GM21526 (cell line): ENCODE results near the gene SELENOV.

ENCODE experiments used
- ATAC-seq: cut with Tn5 transposase; IDR thresholded peaks from one replicate; pipeline ENCODE4 v1.9.1; 2021; ENCODE audit warnings: moderate library complexity; ENCODE audit not compliant: unreplicated experiment, low FRiP score

SELENOV gene

DNA sequence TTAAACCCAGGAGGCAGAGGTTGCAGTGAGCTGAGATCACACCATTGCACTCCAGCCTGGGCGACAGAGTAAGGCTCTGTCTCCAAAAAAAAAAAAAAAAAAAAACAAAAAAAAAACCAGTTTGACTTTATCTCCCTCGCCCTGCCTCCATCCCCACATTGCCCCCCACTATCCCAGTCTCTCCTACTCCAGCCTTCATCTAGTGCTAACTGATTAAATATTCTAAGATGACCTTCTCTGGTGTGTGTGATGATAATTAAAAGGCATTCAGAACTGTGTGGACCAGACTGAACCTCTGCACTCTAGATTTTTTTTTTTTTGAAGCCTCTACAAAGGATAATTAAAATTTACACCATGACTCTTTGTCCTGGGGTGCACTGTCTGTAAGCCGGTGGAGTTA is 22.2 kb upstream of the SELENOV start:
- ATAC-seq, result no peak

DNA sequence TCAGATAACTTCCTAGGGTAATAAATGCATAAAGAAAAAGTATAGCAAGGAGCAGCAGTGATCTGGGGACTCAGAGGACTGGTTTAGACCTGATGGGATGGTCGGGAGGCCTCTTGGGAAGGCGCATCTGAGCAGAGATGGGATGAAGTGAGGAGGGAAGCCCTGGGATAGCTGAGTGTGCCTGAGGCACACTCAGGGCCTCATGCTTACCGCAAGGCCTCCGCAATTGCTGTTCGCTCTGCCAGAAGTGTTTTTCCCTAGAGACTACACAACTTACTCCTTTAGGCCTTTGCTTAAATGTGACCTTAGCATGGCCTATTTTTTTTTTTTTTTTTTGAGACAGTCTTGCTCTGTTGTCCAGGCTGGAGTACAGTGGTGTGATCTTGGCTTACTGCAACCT is 20.3 kb upstream of the SELENOV start:
- no peak for ATAC-seq

DNA sequence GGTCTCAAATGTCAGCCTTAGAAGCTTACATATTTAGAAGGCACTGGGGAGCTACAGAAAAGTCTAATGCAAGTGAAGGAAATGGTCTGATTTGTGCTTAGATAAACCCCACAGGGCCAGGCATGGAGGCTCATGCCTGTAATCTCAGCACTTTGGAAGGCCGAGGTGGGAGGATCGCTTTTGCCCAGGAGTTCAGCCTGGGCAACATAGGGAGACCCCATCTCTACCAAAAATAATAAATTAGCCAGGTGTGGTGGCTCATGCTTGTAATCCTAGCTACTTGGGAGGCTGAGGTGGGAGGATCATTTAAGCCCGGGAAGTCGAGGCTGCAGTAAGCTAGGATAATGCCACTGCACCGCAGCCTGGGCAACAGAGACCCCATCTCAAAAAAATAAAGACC is 18.9 kb upstream of the SELENOV start:
- ATAC-seq, result no peak

DNA sequence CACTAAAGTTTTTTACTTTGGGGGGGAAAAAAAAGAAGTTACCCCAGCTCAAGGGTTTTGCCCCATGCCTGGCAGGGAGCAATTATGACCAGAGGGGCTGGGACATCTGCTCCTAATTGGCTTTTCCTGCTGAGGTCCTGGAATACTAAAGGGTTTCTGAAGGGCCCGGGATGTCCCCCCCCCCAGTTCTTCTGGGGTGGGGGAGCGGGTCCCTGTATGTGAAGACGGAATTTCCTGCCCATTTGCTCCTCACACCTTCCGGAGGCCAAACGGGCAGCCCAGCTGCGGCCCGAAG is 17.3 kb upstream of the SELENOV start:
- ATAC-seq, result no peak

DNA sequence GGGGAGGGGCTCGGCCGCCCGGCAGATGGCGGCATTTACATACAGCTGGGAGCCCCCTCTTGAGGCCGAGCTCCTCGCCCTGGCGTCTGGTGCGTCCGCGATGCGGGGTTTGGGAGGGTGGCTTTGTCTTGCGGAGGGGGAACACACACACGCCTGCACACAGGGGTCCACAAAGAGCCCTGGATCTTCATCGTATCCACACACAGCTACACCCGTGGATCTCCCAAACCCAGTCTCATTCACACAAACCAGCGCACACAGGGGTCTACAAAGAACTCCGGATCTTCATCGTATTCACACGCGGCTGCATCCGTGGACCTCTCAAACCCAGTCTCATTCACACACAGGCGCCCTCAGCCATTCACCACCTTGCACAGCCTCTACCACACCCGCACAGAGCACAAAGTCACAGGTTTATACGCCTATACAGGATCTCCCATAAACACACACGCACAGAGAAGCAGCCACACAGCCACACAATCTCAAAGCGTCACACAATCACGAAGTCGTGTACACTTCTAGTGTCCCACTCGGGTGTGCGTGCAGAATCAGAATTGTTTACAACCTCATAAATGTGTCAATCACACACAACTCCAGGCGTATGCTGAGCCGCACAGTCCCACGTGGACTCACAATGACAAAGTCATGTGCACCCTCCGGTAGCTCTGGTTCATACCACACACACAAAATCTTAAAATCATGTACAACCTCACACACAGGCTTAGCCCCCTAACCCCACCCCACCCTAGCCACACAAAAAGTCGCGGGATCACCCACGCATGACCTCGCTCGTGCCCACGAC is 16.7 kb upstream of the SELENOV start:
- no peak for ATAC-seq

DNA sequence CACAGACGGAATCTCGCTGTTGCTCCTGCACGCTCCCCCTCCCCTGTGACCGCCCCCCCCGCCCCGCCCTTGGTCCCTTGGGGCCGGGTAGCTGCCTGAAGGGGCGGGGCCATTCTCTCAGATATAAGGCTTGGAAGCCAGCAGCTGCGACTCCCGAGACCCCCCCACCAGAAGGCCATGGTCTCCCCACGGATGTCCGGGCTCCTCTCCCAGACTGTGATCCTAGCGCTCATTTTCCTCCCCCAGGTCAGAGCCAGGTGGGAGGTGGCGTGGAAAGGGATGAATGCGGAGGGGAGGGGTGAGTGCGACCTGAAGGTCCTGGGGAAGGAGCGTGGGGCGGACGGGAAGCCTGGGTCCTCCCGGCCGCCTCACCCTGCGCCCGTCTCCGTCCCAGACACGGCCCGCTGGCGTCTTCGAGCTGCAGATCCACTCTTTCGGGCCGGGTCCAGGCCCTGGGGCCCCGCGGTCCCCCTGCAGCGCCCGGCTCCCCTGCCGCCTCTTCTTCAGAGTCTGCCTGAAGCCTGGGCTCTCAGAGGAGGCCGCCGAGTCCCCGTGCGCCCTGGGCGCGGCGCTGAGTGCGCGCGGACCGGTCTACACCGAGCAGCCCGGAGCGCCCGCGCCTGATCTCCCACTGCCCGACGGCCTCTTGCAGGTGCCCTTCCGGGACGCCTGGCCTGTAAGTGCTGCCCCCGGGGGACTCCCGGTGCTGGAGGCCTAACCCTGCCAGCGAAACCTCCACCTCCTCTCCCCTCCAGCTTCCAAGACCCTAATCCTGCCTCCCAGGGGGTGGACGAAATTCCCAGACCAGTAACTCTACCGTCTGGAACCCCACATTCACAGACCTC is 15.9 kb upstream of the SELENOV start, which contains the start of gene DLL3:
TSS of gene DLL3 (plus strand) at position 150 of the 845 bp plus-strand sequence. CDS start at position 178, 28 bp downstream.
- no peak for ATAC-seq

DNA sequence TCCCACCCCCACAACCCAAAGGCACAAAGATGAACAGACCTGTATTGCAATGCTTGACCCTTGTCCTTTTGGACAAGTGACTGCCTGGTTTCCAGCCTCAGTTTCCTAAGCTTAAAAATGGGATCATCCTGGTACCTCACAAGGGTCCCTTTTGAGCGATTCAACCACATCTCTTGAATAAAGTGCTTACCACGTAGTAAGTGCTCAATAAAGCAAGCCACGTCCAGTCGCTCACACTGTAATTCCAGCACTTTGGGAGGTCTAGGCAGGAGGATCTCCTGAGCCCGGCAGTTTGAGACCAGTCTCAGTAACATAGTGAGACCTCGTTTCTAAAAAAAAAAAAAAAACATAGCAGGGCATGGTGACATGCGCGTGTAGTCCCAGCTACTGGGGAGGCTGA is 15.0 kb upstream of the SELENOV start:
- no peak for ATAC-seq

DNA sequence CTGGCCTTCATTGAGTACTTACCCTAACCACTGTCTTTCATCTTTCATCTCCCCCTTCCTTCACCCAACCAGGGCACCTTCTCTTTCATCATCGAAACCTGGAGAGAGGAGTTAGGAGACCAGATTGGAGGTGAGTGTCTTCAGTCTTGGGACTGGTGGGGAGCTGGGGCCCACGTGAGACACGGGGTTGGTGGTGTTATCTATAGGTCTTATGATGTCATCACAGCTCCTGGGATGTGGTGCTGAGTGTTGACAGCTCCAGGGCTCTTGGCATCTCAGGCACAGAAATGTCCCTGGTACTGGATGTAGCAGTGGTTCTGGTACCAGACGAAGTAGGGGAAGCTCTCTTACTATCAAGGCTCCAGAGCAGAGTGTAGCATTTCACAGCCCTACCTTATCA is 14.4 kb upstream of the SELENOV start:
- no peak for ATAC-seq

DNA sequence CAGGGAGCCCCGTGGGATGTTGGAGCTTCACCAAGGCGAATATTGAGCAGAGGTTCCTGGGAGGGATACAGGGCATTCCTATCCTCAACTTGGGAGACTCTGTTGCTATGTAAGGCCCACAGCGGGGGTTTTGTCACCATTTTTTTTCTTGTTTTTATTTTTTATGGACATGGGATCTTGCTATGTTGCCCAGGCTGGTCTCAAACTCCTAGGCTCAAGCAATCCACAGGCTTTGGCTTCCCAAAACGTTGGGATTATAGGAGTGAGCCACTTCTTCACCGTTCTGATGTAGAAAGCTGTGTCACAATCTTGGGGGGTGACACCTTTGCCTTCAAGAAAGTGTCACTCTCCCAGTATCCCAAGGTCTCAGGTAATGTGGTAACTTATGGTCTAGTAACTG is 13.6 kb upstream of the SELENOV start:
- ATAC-seq, result no peak

DNA sequence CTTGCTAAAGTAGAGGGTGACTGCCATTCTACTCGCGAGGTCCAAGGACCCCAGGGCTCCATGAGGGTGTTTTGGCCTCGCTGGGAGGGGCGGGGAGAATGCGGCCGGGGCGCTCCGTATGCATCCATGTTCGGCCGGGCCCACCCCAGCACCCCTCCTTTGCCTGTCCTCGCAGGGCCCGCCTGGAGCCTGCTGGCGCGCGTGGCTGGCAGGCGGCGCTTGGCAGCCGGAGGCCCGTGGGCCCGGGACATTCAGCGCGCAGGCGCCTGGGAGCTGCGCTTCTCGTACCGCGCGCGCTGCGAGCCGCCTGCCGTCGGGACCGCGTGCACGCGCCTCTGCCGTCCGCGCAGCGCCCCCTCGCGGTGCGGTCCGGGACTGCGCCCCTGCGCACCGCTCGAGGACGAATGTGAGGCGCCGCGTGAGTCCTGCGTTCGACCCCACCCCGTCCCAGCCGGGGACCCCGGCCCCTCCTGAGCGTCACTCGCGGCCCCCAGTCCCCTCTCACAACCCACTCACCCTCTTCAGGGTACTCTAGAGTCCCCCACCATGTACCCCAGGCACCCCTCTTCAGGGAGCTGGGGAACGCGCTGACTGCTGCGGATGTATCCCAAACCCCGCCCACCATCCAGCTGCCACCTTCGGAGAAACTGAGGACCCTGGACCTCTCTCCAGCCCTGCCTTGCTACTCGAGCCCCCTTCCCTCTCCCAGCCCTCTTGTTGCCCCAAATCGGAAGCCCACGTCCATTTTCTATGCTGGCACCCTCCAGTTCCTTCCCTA is 12.1 kb upstream of the SELENOV start:
- ATAC-seq, result no peak

DNA sequence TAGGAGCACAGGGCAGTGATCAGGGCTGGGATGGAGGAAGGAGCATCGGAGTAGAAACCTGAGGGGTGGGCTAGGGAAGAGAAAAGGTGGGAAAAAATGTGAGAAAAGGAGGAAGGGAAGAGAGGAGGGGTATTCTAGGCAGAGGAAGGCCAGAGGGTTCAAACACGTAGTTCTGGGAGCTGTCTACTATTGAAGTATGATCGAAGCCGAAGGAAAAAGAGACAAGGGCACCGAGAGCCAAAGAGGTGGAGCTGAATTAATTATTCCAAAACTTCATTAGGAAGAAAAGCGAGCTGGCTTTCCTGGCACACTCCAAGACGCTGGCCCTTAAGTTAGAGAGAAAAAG is 8.4 kb upstream of the SELENOV start:
- no peak for ATAC-seq

DNA sequence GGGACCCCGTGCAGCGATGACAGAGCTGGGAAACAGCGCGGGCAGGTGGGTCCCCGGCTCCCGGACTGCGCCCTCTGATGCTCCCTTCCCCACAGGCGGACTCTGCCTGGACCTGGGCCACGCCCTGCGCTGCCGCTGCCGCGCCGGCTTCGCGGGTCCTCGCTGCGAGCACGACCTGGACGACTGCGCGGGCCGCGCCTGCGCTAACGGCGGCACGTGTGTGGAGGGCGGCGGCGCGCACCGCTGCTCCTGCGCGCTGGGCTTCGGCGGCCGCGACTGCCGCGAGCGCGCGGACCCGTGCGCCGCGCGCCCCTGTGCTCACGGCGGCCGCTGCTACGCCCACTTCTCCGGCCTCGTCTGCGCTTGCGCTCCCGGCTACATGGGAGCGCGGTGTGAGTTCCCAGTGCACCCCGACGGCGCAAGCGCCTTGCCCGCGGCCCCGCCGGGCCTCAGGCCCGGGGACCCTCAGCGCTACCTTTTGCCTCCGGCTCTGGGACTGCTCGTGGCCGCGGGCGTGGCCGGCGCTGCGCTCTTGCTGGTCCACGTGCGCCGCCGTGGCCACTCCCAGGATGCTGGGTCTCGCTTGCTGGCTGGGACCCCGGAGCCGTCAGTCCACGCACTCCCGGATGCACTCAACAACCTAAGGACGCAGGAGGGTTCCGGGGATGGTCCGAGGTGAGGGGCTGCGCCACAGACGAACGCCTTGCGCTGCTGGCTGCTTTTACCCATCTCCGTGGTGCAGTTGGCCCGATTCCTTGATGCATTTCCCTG is 7.8 kb upstream of the SELENOV start:
- ATAC-seq, result peak; percentile 60

DNA sequence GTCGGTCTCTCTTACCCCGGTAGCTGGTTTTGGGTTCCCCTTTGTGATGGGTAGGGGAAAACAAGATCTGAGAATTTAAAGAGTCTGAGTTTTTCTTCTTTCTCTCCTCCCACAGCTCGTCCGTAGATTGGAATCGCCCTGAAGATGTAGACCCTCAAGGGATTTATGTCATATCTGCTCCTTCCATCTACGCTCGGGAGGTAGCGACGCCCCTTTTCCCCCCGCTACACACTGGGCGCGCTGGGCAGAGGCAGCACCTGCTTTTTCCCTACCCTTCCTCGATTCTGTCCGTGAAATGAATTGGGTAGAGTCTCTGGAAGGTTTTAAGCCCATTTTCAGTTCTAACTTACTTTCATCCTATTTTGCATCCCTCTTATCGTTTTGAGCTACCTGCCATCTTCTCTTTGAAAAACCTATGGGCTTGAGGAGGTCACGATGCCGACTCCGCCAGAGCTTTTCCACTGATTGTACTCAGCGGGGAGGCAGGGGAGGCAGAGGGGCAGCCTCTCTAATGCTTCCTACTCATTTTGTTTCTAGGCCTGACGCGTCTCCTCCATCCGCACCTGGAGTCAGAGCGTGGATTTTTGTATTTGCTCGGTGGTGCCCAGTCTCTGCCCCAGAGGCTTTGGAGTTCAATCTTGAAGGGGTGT is 7.1 kb upstream of the SELENOV start:
- no peak for ATAC-seq

DNA sequence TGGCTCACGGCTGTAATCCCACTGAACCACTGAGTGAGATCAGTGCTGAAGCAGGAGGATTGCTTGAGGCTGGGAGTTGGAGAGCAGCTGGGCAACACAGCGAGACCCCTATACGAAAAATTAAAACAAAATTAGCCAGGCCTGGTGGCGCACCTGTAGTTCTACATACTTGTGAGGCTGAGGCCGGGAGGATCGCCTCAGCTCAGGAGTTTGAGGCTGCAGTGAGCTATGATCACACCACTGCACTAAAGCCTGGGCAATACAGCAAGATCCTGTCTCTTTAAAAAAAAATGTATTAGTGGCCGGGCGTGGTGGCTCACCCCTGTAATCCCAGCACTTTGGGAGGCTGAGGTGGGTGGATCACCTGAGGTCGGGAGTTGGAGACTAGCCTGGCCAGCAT is 6.3 kb upstream of the SELENOV start:
- no peak for ATAC-seq

DNA sequence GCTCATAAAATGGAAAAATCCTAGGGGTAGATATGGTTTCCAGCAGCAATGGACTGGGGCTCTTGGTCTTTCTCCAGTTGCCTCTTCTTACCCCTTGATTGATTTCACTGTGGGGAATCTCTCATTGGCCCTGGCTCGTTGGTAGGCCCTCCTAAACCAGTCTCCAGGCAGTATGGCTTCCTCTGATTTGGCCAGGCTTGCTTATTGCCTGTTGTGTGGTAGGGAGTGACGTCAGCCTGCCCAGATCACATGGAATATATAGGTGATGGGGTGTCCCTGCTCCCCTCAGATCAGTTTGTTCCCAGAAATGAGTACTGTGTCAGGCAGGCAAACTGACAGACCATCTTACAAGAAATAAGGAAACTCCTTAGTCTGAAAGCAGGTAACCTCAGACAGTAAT is 5.7 kb upstream of the SELENOV start:
- ATAC-seq, result no peak

DNA sequence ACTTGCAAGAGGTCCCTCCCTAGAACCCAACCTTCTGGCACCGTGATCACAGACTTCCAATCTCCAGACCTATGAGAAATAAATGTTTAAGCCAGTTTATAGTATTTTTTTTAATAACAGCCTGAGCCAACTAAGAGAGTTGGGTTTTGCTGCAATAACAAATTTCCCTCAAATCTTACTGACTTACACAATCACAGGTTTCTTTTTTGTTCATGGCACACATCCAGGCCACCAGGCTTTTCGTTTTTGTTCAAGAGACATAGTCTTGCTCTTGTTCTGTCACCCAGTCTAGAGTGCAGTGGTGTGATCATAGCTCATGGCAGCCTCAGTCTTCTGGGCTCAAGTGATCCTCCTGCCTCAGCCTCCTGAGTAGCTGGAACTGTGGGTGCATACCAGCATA is 2.0 kb upstream of the SELENOV start:
- no peak for ATAC-seq

DNA sequence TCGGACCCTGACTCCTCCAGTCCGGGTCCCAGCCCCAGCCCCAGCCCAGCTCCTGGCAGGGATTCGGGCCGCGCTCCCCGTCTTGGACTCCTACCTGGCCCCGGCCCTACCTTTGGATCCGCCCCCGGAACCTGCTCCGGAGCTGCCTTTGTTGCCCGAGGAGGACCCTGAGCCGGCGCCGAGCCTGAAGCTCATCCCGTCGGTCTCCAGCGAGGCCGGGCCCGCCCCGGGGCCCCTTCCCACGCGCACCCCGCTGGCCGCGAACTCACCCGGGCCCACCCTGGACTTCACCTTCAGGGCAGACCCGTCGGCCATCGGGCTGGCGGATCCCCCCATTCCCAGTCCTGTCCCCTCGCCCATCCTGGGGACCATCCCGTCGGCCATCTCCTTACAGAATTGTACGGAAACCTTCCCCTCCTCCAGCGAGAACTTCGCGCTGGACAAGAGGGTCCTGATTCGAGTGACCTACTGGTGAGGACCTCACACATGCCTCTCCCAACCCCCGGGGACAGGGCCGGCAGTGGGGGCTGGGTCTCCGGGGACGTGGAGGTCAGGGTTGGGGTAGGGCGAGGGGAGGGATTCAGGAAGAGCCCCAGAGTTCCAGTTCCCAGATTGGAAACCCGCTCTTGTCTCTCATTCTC is 732 bp downstream of the SELENOV start:
- no peak for ATAC-seq

DNA sequence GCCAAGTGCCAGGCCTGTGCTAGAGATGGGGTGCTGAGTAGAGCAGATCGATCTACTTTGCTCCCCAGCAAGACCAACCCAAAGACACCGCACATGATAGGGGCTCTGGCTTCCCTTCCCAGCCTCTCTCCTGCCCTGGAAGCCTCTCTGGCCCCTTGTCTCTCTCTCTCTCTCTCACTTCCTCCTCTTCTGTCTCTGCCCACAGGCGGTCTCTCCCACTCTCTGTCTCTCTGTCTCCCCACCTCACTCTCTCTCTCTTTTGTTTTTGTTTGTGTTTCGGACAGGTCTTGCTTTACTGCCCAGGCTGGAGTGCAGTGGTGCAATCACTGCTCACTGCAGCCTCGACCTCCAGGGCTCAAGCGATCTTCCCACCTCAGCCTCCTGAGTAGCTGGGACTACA is 1.3 kb downstream of the SELENOV start:
- ATAC-seq, result no peak

DNA sequence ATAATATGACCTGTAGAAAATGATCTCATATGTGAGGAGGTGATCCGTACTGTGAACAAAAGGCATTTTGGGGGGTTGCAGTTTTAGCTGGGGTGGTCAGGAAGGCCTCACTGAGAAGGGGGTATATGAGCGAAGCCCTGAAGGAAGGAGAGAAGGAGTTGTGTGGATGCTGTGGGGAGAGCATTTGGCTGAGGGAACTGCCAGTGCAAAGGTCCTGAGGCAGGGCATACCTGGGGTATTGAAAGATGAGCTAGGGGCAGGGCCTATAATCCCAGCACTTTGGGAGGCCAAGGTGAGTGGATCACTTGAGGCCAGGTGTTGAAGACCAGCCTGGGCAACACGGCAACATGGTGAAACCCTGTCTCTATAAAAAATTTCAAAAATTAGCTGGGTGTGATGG is 2.5 kb downstream of the SELENOV start:
- no peak for ATAC-seq

DNA sequence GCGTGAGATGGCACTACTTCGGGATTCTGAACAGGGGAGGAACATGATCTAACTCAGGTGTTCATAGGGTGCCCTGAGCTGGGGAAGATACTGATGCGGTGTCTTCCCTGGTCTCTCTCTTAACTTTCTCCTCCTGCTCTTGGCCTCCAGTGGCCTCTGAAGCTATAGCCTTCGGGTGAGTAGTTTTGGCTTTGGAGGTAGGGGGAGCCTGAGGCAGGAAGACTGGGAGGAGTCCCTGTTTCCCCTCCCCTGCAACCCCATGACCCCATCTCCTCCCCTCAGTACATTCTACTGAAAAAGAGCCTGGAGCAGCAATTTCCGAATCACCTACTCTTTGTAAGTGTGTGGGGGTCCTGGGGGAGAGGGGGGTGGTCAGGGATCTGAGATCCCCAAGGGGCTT is 3.5 kb downstream of the SELENOV start:
- ATAC-seq, result no peak
